Stimulated activated naive CD4-positive, alpha-beta T cell treated with Interleukin-2 at 50 U/mL for 16 hours (primary cell): ENCODE results near the gene TRIM24.

ENCODE experiments used
- DNase-seq: peaks from one replicate; lab custom pipeline; 2025; lab: John Stamatoyannopoulos, UW

The TRIM24 gene

GRCh38 chr7:138579136-138579535 is 119.1 kb downstream of the TRIM24 start:
- DNase-seq: no peak

GRCh38 chr7:138579671-138580070 is 119.6 kb downstream of the TRIM24 start:
- DNase-seq: no peak

- no peak for DNase-seq
Measured at GRCh38 chr7:138581065-138581464, 121.0 kb downstream of the TRIM24 start.

- no peak for DNase-seq
Measured at GRCh38 chr7:138584283-138584682, 124.2 kb downstream of the TRIM24 start.

- DNase-seq: no peak
Measured at GRCh38 chr7:138584696-138585095, 124.6 kb downstream of the TRIM24 start.

- DNase-seq: no peak
Measured at GRCh38 chr7:138585283-138585993, 125.4 kb downstream of the TRIM24 start.

GRCh38 chr7:138587485-138587884 is 127.4 kb downstream of the TRIM24 start:
- DNase-seq: no peak

- no peak for DNase-seq
Measured at GRCh38 chr7:138588986-138589385, 128.9 kb downstream of the TRIM24 start.

GRCh38 chr7:138590154-138590553 is 130.1 kb downstream of the TRIM24 start:
- no peak for DNase-seq

GRCh38 chr7:138595454-138595853 is 135.4 kb downstream of the TRIM24 start:
- DNase-seq: no peak

GRCh38 chr7:138602451-138602850 is 142.4 kb downstream of the TRIM24 start:
- no peak for DNase-seq

GRCh38 chr7:138603549-138604318 is 143.7 kb downstream of the TRIM24 start:
- DNase-seq: no peak

GRCh38 chr7:138606236-138606635 is 146.2 kb downstream of the TRIM24 start:
- no peak for DNase-seq

- no peak for DNase-seq
Measured at GRCh38 chr7:138607216-138608126, 147.4 kb downstream of the TRIM24 start.

- DNase-seq: no peak
Measured at GRCh38 chr7:138608275-138608674, 148.2 kb downstream of the TRIM24 start.

- no peak for DNase-seq
Measured at GRCh38 chr7:138610671-138611170, 150.7 kb downstream of the TRIM24 start.

GRCh38 chr7:138613630-138614029 is 153.6 kb downstream of the TRIM24 start:
- DNase-seq: no peak

- no peak for DNase-seq
Measured at GRCh38 chr7:138616085-138616484, 156.0 kb downstream of the TRIM24 start.

GRCh38 chr7:138618506-138618905 is 158.4 kb downstream of the TRIM24 start:
- DNase-seq: no peak

GRCh38 chr7:138618933-138619332 is 158.9 kb downstream of the TRIM24 start:
- DNase-seq: no peak

- no peak for DNase-seq
Measured at GRCh38 chr7:138622841-138623240, 162.8 kb downstream of the TRIM24 start.
